Measurements from ENCODE around the gene FBN3.

Gene FBN3

GRCh38 chr19:8045872-8046568, 103.4 kb downstream of the FBN3 start:
- no peak overlapping the region for H3K4me3 ChIP-seq (replicated peaks; ENCODE audit: low read depth, low read length)
- DNase-seq (ENCODE audit: low read depth), result no peak
- TF ChIP-seq CTCF (IDR thresholded peaks at IDR 0.05; ENCODE audit: low read length, missing control alignments), result no peak

GRCh38 chr19:8044018-8044417, 105.4 kb downstream of the FBN3 start:
- no peak for TF ChIP-seq CTCF (IDR thresholded peaks at IDR 0.05; ENCODE audit: low read length, missing control alignments)
- no peak for DNase-seq (ENCODE audit: low read depth)

GRCh38 chr19:8042900-8043299, 106.5 kb downstream of the FBN3 start:
- no peak for TF ChIP-seq CTCF (IDR thresholded peaks at IDR 0.05; ENCODE audit: low read length, missing control alignments)
- DNase-seq (ENCODE audit: low read depth), result no peak
- no peak overlapping the region for H3K4me3 ChIP-seq (replicated peaks; ENCODE audit: low read depth, low read length)

More at GRCh38 chr19:8044018-8044417, 105.4 kb downstream of the FBN3 start:
- H3K4me3 ChIP-seq (replicated peaks; ENCODE audit: low read depth, low read length), result no peak overlapping the region

GRCh38 chr19:8041531-8041931, 107.9 kb downstream of the FBN3 start:
- DNase-seq (ENCODE audit: low read depth), result no peak
- no peak for TF ChIP-seq CTCF (IDR thresholded peaks at IDR 0.05; ENCODE audit: low read length, missing control alignments)
- no peak overlapping the region for H3K4me3 ChIP-seq (replicated peaks; ENCODE audit: low read depth, low read length)

GRCh38 chr19:8039231-8039630, 110.2 kb downstream of the FBN3 start:
- no peak for TF ChIP-seq CTCF (IDR thresholded peaks at IDR 0.05; ENCODE audit: low read length, missing control alignments)
- no peak for DNase-seq (ENCODE audit: low read depth)
- no peak overlapping the region for H3K4me3 ChIP-seq (replicated peaks; ENCODE audit: low read depth, low read length)

GRCh38 chr19:8038815-8039214, 110.6 kb downstream of the FBN3 start:
- TF ChIP-seq CTCF (IDR thresholded peaks at IDR 0.05; ENCODE audit: low read length, missing control alignments), result no peak
- DNase-seq (ENCODE audit: low read depth), result no peak
- no peak overlapping the region for H3K4me3 ChIP-seq (replicated peaks; ENCODE audit: low read depth, low read length)

Data from fibroblast of pulmonary artery (primary cell).